Left ventricle myocardium inferior (tissue), 1 donor: ENCODE measurements around the gene ATXN1. TPM values are rescaled to one million over a fixed set of nuclear protein-coding genes. Genes with fewer than 3 reads are reported as not detected.

Experiments
- DNase-seq: peaks from one replicate; pipeline ENCODE4 v3.0.0-alpha.2; 2020
- H3K27ac ChIP-seq: fragments of 200-600 bp; replicated peaks from 2 replicates; pipeline ENCODE4 v1.8.0; 2021
- H3K27me3 ChIP-seq: fragments of 200-600 bp; 2 replicates; pipeline ENCODE4 v1.8.0; 2021; ENCODE audit warnings: low read depth
- H3K36me3 ChIP-seq: fragments of 200-600 bp; 2 replicates; pipeline ENCODE4 v1.8.0; 2021
- H3K4me1 ChIP-seq: fragments of 200-600 bp; 2 replicates; pipeline ENCODE4 v1.8.0; 2021
- H3K4me3 ChIP-seq: fragments of 200-600 bp; 2 replicates; pipeline ENCODE4 v1.8.0; 2021; ENCODE audit warnings: mild to moderate bottlenecking, moderate library complexity
- H3K9me3 ChIP-seq: fragments of 200-600 bp; replicated peaks from 2 replicates; pipeline ENCODE4 v1.8.0; 2021
- CTCF ChIP-seq: fragments of 200-600 bp; IDR thresholded peaks from 2 replicates; pipeline ENCODE4 v1.8.0; 2021; ENCODE audit warnings: antibody characterized with exemption, mild to moderate bottlenecking, borderline replicate concordance
- intact Hi-C: fragments of 100-400 bp; cut with micrococcal nuclease; formaldehyde crosslinking; loops from one replicate; pipeline ENCODE4 v1.11.0; 2022
- total RNA-seq: library from RNA; stranded (reverse); fragmentation: NEBNext Ultra II Directional; extraction: Animal tissue kit (Norgen Biotek cat#: 25700); gene quantifications from one replicate; pipeline ENCODE4 v1.2.1, GENCODE V29; 2021
- donor health status: DM: no; HTN: yes; CAD: no; lungs with severe emphysema.

The ATXN1 gene
- total RNA-seq, 1 donor from 2014 or later: 41.5 TPM

GRCh38 chr6:16660157-16660497 lies 101.1 kb downstream of the ATXN1 start:
- H3K4me3 ChIP-seq: no peak overlapping the region
- H3K36me3 ChIP-seq: peaks cover 5% of the 10 kb centered on the region
- DNase-seq: no peak
- H3K27ac ChIP-seq: no peak overlapping the region
- H3K4me1 ChIP-seq: peaks cover 37% of the 10 kb centered on the region
- intact Hi-C loops: no loop called here
- peaks cover 10% of the 10 kb centered on the region for H3K9me3 ChIP-seq
- TF ChIP-seq CTCF: no peak
- no peaks in the 10 kb centered on the region for H3K27me3 ChIP-seq

- Histone ChIP-seq H3K36me3 (peaks cover 5% of the 10 kb centered on the region), H3K4me1 (peaks cover 37% of the 10 kb centered on the region), H3K27me3 (no peaks in the 10 kb centered on the region), H3K27ac (peak overlapping the region; percentile 0), H3K4me3 (no peak overlapping the region), H3K9me3 (peaks cover 10% of the 10 kb centered on the region)
- intact Hi-C loops: no loop called here
- no peak for TF ChIP-seq CTCF
- DNase-seq: no peak
Measured at GRCh38 chr6:16659466-16660156, 101.6 kb downstream of the ATXN1 start.

- intact Hi-C loops: no loop called here
- H3K4me3 ChIP-seq: no peak overlapping the region
- H3K27me3 ChIP-seq: no peaks in the 10 kb centered on the region
- H3K36me3 ChIP-seq: peaks cover 5% of the 10 kb centered on the region
- no peak for DNase-seq
- TF ChIP-seq CTCF: no peak
- peak overlapping the region; percentile 0 for H3K27ac ChIP-seq
- H3K4me1 ChIP-seq: peaks cover 32% of the 10 kb centered on the region
- H3K9me3 ChIP-seq: peaks cover 10% of the 10 kb centered on the region
Measured at GRCh38 chr6:16658348-16659034, 102.8 kb downstream of the ATXN1 start.

GRCh38 chr6:16657768-16658167 lies 103.5 kb downstream of the ATXN1 start:
- H3K27ac ChIP-seq: no peak overlapping the region
- H3K4me1 ChIP-seq: peaks cover 32% of the 10 kb centered on the region

GRCh38 chr6:16656451-16656850 lies 104.8 kb downstream of the ATXN1 start:
- no peaks in the 10 kb centered on the region for H3K27me3 ChIP-seq
- no peak for DNase-seq
- intact Hi-C loops: no loop called here
- no peak overlapping the region for H3K4me3 ChIP-seq
- peaks cover 7% of the 10 kb centered on the region for H3K36me3 ChIP-seq
- H3K27ac ChIP-seq: no peak overlapping the region
- TF ChIP-seq CTCF: no peak
- H3K4me1 ChIP-seq: peaks cover 32% of the 10 kb centered on the region
- peaks cover 2% of the 10 kb centered on the region for H3K9me3 ChIP-seq

More at GRCh38 chr6:16657768-16658167, 103.5 kb downstream of the ATXN1 start:
- H3K4me3 ChIP-seq: no peak overlapping the region
- H3K9me3 ChIP-seq: peaks cover 10% of the 10 kb centered on the region
- intact Hi-C loops: no loop called here
- peaks cover 10% of the 10 kb centered on the region for H3K36me3 ChIP-seq
- TF ChIP-seq CTCF: no peak
- DNase-seq: no peak
- no peaks in the 10 kb centered on the region for H3K27me3 ChIP-seq
